H9 (cell line): ENCODE data around the gene NOD1. TPM values are rescaled to one million over a fixed set of nuclear protein-coding genes. Genes with fewer than 3 reads are reported as not detected.

Experiments
- DNase-seq: peaks from one replicate; pipeline ENCODE4 v3.0.0-alpha.2; 2017
- H2AFZ ChIP-seq: one replicate; pipeline ENCODE4 v1.6.1; 2013; ENCODE audit warnings: mild to moderate bottlenecking, low read length, control low read depth, moderate library complexity
- H2AK5ac ChIP-seq: 2 replicates; pipeline ENCODE4 v1.6.1; 2013; ENCODE audit warnings: low read length, control low read depth, mixed read lengths; ENCODE audit not compliant: insufficient read length
- H2BK120ac ChIP-seq: one replicate; pipeline ENCODE4 v1.6.1; 2013; ENCODE audit warnings: low read depth, mild to moderate bottlenecking, low read length, control low read depth, inconsistent platforms; ENCODE audit not compliant: poor library complexity, severe bottlenecking
- H2BK12ac ChIP-seq: 2 replicates; pipeline ENCODE4 v1.6.1; 2013; ENCODE audit warnings: low read length, control low read depth, mixed read lengths, low read depth; ENCODE audit not compliant: insufficient read length
- H2BK15ac ChIP-seq: 2 replicates; pipeline ENCODE4 v1.6.1; 2013; ENCODE audit warnings: low read depth, low read length, control low read depth
- H2BK20ac ChIP-seq: one replicate; pipeline ENCODE4 v1.6.1; 2013; ENCODE audit warnings: low read depth, mild to moderate bottlenecking, low read length, control low read depth, inconsistent platforms; ENCODE audit not compliant: poor library complexity, severe bottlenecking
- H2BK5ac ChIP-seq: 2 replicates; pipeline ENCODE4 v1.6.1; 2013; ENCODE audit warnings: low read length, control low read depth, mixed read lengths; ENCODE audit not compliant: insufficient read length
- H3K14ac ChIP-seq: 2 replicates; pipeline ENCODE4 v1.6.1; 2013; ENCODE audit warnings: low read length, control low read depth; ENCODE audit not compliant: insufficient read depth
- H3K18ac ChIP-seq: 2 replicates; pipeline ENCODE4 v1.6.1; 2013; ENCODE audit warnings: low read depth, mild to moderate bottlenecking, mixed read lengths, low read length, control low read depth; ENCODE audit not compliant: insufficient read length
- H3K23ac ChIP-seq: 2 replicates; pipeline ENCODE4 v1.6.1; 2013; ENCODE audit warnings: low read length, control low read depth, mixed read lengths, low read depth; ENCODE audit not compliant: insufficient read length
- H3K23me2 ChIP-seq: 2 replicates; pipeline ENCODE4 v1.6.1; 2013; ENCODE audit warnings: low read depth, mild to moderate bottlenecking, mixed read lengths, low read length, control low read depth; ENCODE audit not compliant: insufficient read length, poor library complexity, severe bottlenecking
- H3K27ac ChIP-seq: 2 replicates; pipeline ENCODE4 v1.5.1; 2013; ENCODE audit warnings: low read length, control low read depth, mixed read lengths, low read depth; ENCODE audit not compliant: insufficient read length
- H3K27me3 ChIP-seq: 2 replicates; pipeline ENCODE4 v1.6.1; 2013; ENCODE audit warnings: low read length, control low read depth, inconsistent platforms; ENCODE audit not compliant: insufficient read depth
- H3K4ac ChIP-seq: 2 replicates; pipeline ENCODE4 v1.6.1; 2013; ENCODE audit warnings: low read depth, mild to moderate bottlenecking, control low read depth, inconsistent platforms, low read length, moderate library complexity
- H3K4me1 ChIP-seq: 2 replicates; pipeline ENCODE4 v1.6.1; 2013; ENCODE audit warnings: low read length, control low read depth, inconsistent platforms; ENCODE audit not compliant: insufficient read depth
- H3K4me2 ChIP-seq: 2 replicates; pipeline ENCODE4 v1.6.1; 2013; ENCODE audit warnings: low read length, control low read depth, mixed read lengths; ENCODE audit not compliant: insufficient read length, insufficient read depth
- H3K56ac ChIP-seq: 2 replicates; pipeline ENCODE4 v1.6.1; 2013; ENCODE audit warnings: low read depth, mild to moderate bottlenecking, mixed read lengths, low read length, control low read depth; ENCODE audit not compliant: insufficient read length
- H3K79me1 ChIP-seq: 2 replicates; pipeline ENCODE4 v1.6.1; 2013; ENCODE audit warnings: low read depth, mild to moderate bottlenecking, moderate library complexity, low read length, control low read depth, inconsistent platforms; ENCODE audit not compliant: insufficient read depth, poor library complexity, severe bottlenecking
- H3K79me2 ChIP-seq: 2 replicates; pipeline ENCODE4 v1.6.1; 2013; ENCODE audit warnings: low read length, control low read depth, inconsistent platforms; ENCODE audit not compliant: insufficient read depth
- H3K9ac ChIP-seq: 2 replicates; pipeline ENCODE4 v1.6.1; 2013; ENCODE audit warnings: low read length, control low read depth, mixed read lengths; ENCODE audit not compliant: insufficient read length; ENCODE audit errors: extremely low read depth
- H3K9me3 ChIP-seq: one replicate; pipeline ENCODE4 v1.6.1; 2013; ENCODE audit warnings: low read depth, low read length, inconsistent platforms; ENCODE audit not compliant: control insufficient read depth
- H3T11ph ChIP-seq: one replicate; pipeline ENCODE4 v1.6.1; 2013; ENCODE audit warnings: mild to moderate bottlenecking, low read length, control low read depth, inconsistent platforms
- H4K20me1 ChIP-seq: one replicate; pipeline ENCODE4 v1.6.1; 2013; ENCODE audit not compliant: control insufficient read depth, insufficient read length, insufficient read depth
- H4K5ac ChIP-seq: 2 replicates; pipeline ENCODE4 v1.6.1; 2013; ENCODE audit warnings: low read depth, mild to moderate bottlenecking, mixed read lengths, low read length, control low read depth; ENCODE audit not compliant: insufficient read length
- H4K8ac ChIP-seq: replicated peaks from 2 replicates; pipeline ENCODE4 v1.6.1; 2013; ENCODE audit warnings: low read length, control low read depth, mixed read lengths, low read depth; ENCODE audit not compliant: insufficient read length
- H4K91ac ChIP-seq: 2 replicates; pipeline ENCODE4 v1.6.1; 2013; ENCODE audit warnings: low read depth, mild to moderate bottlenecking, moderate library complexity, mixed read lengths, low read length, control low read depth; ENCODE audit not compliant: insufficient read length
- H3K27ac Mint-ChIP-seq, 3 experiments: 2 replicates in 2 of 3; 3 replicates in 1 of 3; pipeline ENCODE4 v1.8.0; 2020 to 2021; ENCODE audit warnings: mixed read lengths in 3 of 3, mild to moderate bottlenecking in 1 of 3, moderate library complexity in 1 of 3
- H3K27me3 Mint-ChIP-seq: 2 replicates; pipeline ENCODE4 v1.8.0; 2021; ENCODE audit warnings: low read depth, mild to moderate bottlenecking, moderate library complexity, mixed read lengths
- H3K36me3 Mint-ChIP-seq, 3 experiments: 2 replicates in 2 of 3; 3 replicates in 1 of 3; pipeline ENCODE4 v1.8.0; 2020 to 2021; ENCODE audit warnings: low read depth in 3 of 3, mixed read lengths in 3 of 3; ENCODE audit not compliant: insufficient read depth in 1 of 3
- H3K4me1 Mint-ChIP-seq, 2 experiments: 2 replicates each; pipeline ENCODE4 v1.8.0; 2020; ENCODE audit warnings: mixed read lengths in 2 of 2
- H3K4me3 Mint-ChIP-seq, 2 experiments: 2 replicates in 1 of 2; 3 replicates in 1 of 2; pipeline ENCODE4 v1.8.0; 2020 to 2021; ENCODE audit warnings: mild to moderate bottlenecking in 2 of 2, mixed read lengths in 2 of 2, moderate library complexity in 1 of 2
- H3K9me3 Mint-ChIP-seq, 2 experiments: 2 replicates in 1 of 2; 3 replicates in 1 of 2; pipeline ENCODE4 v1.8.0; 2020; ENCODE audit warnings: mild to moderate bottlenecking in 2 of 2, mixed read lengths in 2 of 2, moderate library complexity in 1 of 2
- CTCF ChIP-seq: fragments of 200-600 bp; sonication (generic); conservative IDR thresholded peaks from 3 replicates; pipeline ENCODE4 v1.8.0; 2021; ENCODE audit warnings: antibody characterized with exemption, mild to moderate bottlenecking
- WGBS: extraction: QIAGEN DNeasy Blood & Tissue Kit; methylation state at CpG from one replicate; pipeline ENCODE4 v1.1.7; 2013; ENCODE audit warnings: missing lambda C conversion rate, low lambda C conversion rate, mixed read lengths; ENCODE audit not compliant: insufficient read length; ENCODE audit errors: extremely low coverage; 5-methylcytosine and 5-hydroxymethylcytosine counted together
- total RNA-seq: library from RNA; stranded (reverse); gene quantifications from 2 replicates; pipeline ENCODE4 v1.2.1, GENCODE V29; 2021

Gene NOD1
- total RNA-seq, 1 experiment from 2014 or later, result 5.3 TPM

- Mint-ChIP-seq H3K4me1 (peaks cover 0 to 3% of the 10 kb centered on the region in 2 experiments; a peak in 1 of 4 replicates), H3K27me3 (no peaks in the 10 kb centered on the region), H3K36me3 (peaks cover 4 to 11% (median 5%) of the 10 kb centered on the region in 3 experiments; a peak in 6 of 7 replicates), H3K9me3 (no peaks in the 10 kb centered on the region), H3K27ac (no peak overlapping the region), H3K4me3 (no peak overlapping the region)
- Histone ChIP-seq H2BK20ac (no peak overlapping the region), H3K79me1 (no peaks in the 10 kb centered on the region), H3K4me1 (no peaks in the 10 kb centered on the region), H3K9me3 (no peaks in the 10 kb centered on the region), H3K18ac (no peak overlapping the region), H3K23ac (no peak overlapping the region), H2BK120ac (no peak overlapping the region), H3K27me3 (no peaks in the 10 kb centered on the region), H3T11ph (no peak overlapping the region), H4K91ac (no peak overlapping the region), H3K79me2 (no peaks in the 10 kb centered on the region), H3K4me2 (no peak overlapping the region), H3K9ac (no peak overlapping the region), H2AK5ac (no peak overlapping the region), H4K20me1 (no peaks in the 10 kb centered on the region), H4K5ac (no peak overlapping the region), H2BK15ac (no peak overlapping the region), H3K14ac (no peak overlapping the region), H2BK5ac (no peak overlapping the region), H4K8ac (no peak overlapping the region), H3K4ac (no peak overlapping the region), H3K27ac (no peak overlapping the region), H3K56ac (no peak overlapping the region), H2AFZ (no peak overlapping the region), H2BK12ac (no peak overlapping the region), H3K23me2 (no peaks in the 10 kb centered on the region)
- no peak for DNase-seq
- no peak for TF ChIP-seq CTCF
- WGBS, result no CpG with 5 or more reads among the region's 2 CpGs
Observed at GRCh38 chr7:30405179-30405578, 73.4 kb downstream of the NOD1 start.
